Body of pancreas (tissue), 4 donors: ENCODE results near the gene CEP112.

ENCODE experiments used
- POLR2A ChIP-seq, 3 donors: fragments of 450-650 bp; IDR thresholded peaks; one replicate each; pipeline ENCODE4 v1.6.1; 2016; ENCODE audit warnings: antibody characterized with exemption in 3 of 3, mild to moderate bottlenecking in 2 of 3
- TF ChIP-seq, protein P1 (sequence below), 7 experiments: fragments of 450-650 bp in 4 of 7; fragments of 200-600 bp in 3 of 7; sonication (generic) in 3 of 7; IDR thresholded peaks; one replicate each; pipeline ENCODE4 v1.5.1; 2016 to 2019; ENCODE audit warnings: antibody characterized with exemption in 7 of 7

DNA sequence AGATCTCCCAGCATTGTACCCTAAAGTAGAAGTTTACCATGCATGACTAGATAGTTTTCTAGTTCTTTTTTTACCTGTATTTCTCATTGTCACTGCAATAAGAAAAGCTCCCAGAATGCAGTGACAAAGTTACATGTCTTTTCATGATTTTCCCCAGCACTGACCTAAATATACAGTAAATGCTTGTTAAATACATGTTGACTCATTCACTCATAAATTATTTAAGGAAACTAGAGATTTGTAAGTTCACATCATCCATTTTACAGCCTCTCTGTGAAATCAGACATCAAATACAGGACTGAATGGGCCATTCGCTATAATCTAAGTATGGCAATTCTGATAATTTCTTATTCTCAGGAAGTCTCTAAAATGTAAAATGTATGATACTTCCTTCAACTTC lies 371.6 kb downstream of the CEP112 start:
- no peak for TF ChIP-seq POLR2A (IDR thresholded peaks at IDR 0.05)
- TF ChIP-seq, protein P1, sequence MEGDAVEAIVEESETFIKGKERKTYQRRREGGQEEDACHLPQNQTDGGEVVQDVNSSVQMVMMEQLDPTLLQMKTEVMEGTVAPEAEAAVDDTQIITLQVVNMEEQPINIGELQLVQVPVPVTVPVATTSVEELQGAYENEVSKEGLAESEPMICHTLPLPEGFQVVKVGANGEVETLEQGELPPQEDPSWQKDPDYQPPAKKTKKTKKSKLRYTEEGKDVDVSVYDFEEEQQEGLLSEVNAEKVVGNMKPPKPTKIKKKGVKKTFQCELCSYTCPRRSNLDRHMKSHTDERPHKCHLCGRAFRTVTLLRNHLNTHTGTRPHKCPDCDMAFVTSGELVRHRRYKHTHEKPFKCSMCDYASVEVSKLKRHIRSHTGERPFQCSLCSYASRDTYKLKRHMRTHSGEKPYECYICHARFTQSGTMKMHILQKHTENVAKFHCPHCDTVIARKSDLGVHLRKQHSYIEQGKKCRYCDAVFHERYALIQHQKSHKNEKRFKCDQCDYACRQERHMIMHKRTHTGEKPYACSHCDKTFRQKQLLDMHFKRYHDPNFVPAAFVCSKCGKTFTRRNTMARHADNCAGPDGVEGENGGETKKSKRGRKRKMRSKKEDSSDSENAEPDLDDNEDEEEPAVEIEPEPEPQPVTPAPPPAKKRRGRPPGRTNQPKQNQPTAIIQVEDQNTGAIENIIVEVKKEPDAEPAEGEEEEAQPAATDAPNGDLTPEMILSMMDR (IDR thresholded peaks at IDR 0.05) = no peak
